ENCODE results near the gene RAB31. TPM values are rescaled to one million over a fixed set of nuclear protein-coding genes. Genes with fewer than 3 reads are reported as not detected.

The RAB31 gene
- total RNA-seq, 3 donors from 2014 or later = 12.8 to 58.5 (median 27.4) TPM

GRCh38 chr18:9827793-9828505 is 119.8 kb downstream of the RAB31 start:
- peak; percentile 70 for ATAC-seq
- TF ChIP-seq CTCF (IDR thresholded peaks at IDR 0.05) = no peak
- H3K4me3 ChIP-seq = no peak overlapping the region
- peaks cover 17% of the 10 kb centered on the region for H3K4me1 ChIP-seq (ENCODE audit: low read depth)
- peak in 1 of 3 donors; percentile 35 for DNase-seq
- no peaks in the 10 kb centered on the region for H3K36me3 ChIP-seq (ENCODE audit: low read depth)
- H3K9me3 ChIP-seq = no peaks in the 10 kb centered on the region
- intact Hi-C loops (cut with DNase I, micrococcal nuclease) = loop anchor here in 1 of 2 donors (5.0 kb wide), 1 partner anchor 94 kb away; no protein-coding TSS in a partner anchor

GRCh38 chr18:9828506-9829396 is 120.7 kb downstream of the RAB31 start:
- DNase-seq (no peak), ATAC-seq (no peak)
- H3K9me3 ChIP-seq = no peaks in the 10 kb centered on the region
- H3K4me1 ChIP-seq (ENCODE audit: low read depth) = peaks cover 17% of the 10 kb centered on the region
- no peaks in the 10 kb centered on the region for H3K36me3 ChIP-seq (ENCODE audit: low read depth)
- intact Hi-C loops (cut with DNase I, micrococcal nuclease) = loop anchor here in 1 of 2 donors (5.0 kb wide), 1 partner anchor 94 kb away; no protein-coding TSS in a partner anchor
- no peak for TF ChIP-seq CTCF (IDR thresholded peaks at IDR 0.05)
- no peak overlapping the region for H3K4me3 ChIP-seq

GRCh38 chr18:9829397-9829712 is 121.3 kb downstream of the RAB31 start:
- DNase-seq (no peak), ATAC-seq (no peak)
- Histone ChIP-seq H3K9me3 (no peaks in the 10 kb centered on the region), H3K4me1 (ENCODE audit: low read depth) (peaks cover 17% of the 10 kb centered on the region), H3K4me3 (no peak overlapping the region), H3K36me3 (ENCODE audit: low read depth) (no peaks in the 10 kb centered on the region)
- TF ChIP-seq CTCF (IDR thresholded peaks at IDR 0.05) = no peak
- intact Hi-C loops (cut with DNase I, micrococcal nuclease) = loop anchor here in 1 of 2 donors (5.0 kb wide), 1 partner anchor 93 kb away; no protein-coding TSS in a partner anchor

GRCh38 chr18:9831036-9831722 is 123.1 kb downstream of the RAB31 start:
- no peak for TF ChIP-seq CTCF (IDR thresholded peaks at IDR 0.05)
- intact Hi-C loops (cut with DNase I, micrococcal nuclease) = no loop called here
- H3K4me1 ChIP-seq (ENCODE audit: low read depth) = peaks cover 3% of the 10 kb centered on the region
- DNase-seq = no peak
- no peaks in the 10 kb centered on the region for H3K36me3 ChIP-seq (ENCODE audit: low read depth)
- H3K4me3 ChIP-seq = no peak overlapping the region
- no peaks in the 10 kb centered on the region for H3K9me3 ChIP-seq
- ATAC-seq = no peak

- no peak for TF ChIP-seq CTCF (IDR thresholded peaks at IDR 0.05)
- ATAC-seq (no peak), DNase-seq (no peak)
- no peaks in the 10 kb centered on the region for H3K9me3 ChIP-seq
- H3K4me3 ChIP-seq = no peak overlapping the region
- H3K36me3 ChIP-seq (ENCODE audit: low read depth) = no peaks in the 10 kb centered on the region
- H3K4me1 ChIP-seq (ENCODE audit: low read depth) = peaks cover 3% of the 10 kb centered on the region
- intact Hi-C loops (cut with DNase I, micrococcal nuclease) = no loop called here
Measured at GRCh38 chr18:9831723-9832199, 123.7 kb downstream of the RAB31 start.

All from mucosa of descending colon (tissue), 3 donors.